ENCODE results near the gene CA4. TPM values are rescaled to one million over a fixed set of nuclear protein-coding genes. Genes with fewer than 3 reads are reported as not detected.
A peak's percentile ranks its signal among the peaks of the same experiment; 100 is the strongest.
"Not testable (repeated sequence)": the region's sequence is repeated elsewhere in the genome, so short reads cannot be mapped to it uniquely, and the experiment has no call there.

Gene CA4
- total and polyA plus RNA-seq, 2 experiments from 2014 or later, result 1.2 to 6.1 TPM

DNA sequence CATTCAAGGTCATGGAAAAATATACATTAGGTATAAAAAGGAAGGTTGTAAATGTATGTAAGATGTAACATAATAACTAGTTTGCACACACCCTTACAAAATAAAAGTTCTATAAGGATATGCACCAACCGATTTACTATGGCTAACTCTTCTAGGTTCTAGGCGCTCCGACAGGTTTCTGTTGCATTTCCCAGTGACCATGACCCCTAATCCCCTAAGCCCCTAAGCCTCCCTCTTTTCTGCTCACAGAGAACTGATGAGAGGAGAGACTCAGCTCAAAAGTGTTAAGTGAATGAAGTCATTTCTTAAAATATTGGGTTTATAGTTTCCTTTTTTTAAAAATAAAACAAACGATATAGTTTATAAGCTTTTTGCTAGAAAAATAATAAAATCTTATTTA lies 41.1 kb upstream of the CA4 start:
- Histone ChIP-seq H3K4me1 (ENCODE audit: insufficient read depth) (no peaks in the 10 kb centered on the region), H3K27ac (no peak overlapping the region), H3K27me3 (peaks cover 3% of the 10 kb centered on the region), H3K79me2 (no peaks in the 10 kb centered on the region), H4K20me1 (ENCODE audit: insufficient read depth, poor library complexity, severe bottlenecking) (no peaks in the 10 kb centered on the region), H3K4me2 (no peak overlapping the region), H2AFZ (no peak overlapping the region), H3K4me3 (no peak overlapping the region), H3K9me3 (ENCODE audit: low read depth) (no peaks in the 10 kb centered on the region), H3K36me3 (replicated peaks; ENCODE audit: insufficient read depth, low read depth) (no peaks in the 10 kb centered on the region), H3K9me2 (replicated peaks; ENCODE audit: insufficient read depth) (no peaks in the 10 kb centered on the region)
- WGBS (ENCODE audit: low lambda C conversion rate, missing lambda C conversion rate), result 72% methylated on average over 4 of the region's 4 CpGs
- TF ChIP-seq, protein P1, sequence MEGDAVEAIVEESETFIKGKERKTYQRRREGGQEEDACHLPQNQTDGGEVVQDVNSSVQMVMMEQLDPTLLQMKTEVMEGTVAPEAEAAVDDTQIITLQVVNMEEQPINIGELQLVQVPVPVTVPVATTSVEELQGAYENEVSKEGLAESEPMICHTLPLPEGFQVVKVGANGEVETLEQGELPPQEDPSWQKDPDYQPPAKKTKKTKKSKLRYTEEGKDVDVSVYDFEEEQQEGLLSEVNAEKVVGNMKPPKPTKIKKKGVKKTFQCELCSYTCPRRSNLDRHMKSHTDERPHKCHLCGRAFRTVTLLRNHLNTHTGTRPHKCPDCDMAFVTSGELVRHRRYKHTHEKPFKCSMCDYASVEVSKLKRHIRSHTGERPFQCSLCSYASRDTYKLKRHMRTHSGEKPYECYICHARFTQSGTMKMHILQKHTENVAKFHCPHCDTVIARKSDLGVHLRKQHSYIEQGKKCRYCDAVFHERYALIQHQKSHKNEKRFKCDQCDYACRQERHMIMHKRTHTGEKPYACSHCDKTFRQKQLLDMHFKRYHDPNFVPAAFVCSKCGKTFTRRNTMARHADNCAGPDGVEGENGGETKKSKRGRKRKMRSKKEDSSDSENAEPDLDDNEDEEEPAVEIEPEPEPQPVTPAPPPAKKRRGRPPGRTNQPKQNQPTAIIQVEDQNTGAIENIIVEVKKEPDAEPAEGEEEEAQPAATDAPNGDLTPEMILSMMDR (IDR thresholded peaks at IDR 0.05; ENCODE audit: poor library complexity), result no peak
- no peak for TF ChIP-seq EZH2 (IDR thresholded peaks at IDR 0.05; ENCODE audit: borderline replicate concordance)
- TF ChIP-seq EZH2phosphoT487 (IDR thresholded peaks at IDR 0.05; ENCODE audit: low read depth, severe bottlenecking, unreplicated experiment), result no peak
- DNase-seq (ENCODE audit: low spot score), result no peak

DNA sequence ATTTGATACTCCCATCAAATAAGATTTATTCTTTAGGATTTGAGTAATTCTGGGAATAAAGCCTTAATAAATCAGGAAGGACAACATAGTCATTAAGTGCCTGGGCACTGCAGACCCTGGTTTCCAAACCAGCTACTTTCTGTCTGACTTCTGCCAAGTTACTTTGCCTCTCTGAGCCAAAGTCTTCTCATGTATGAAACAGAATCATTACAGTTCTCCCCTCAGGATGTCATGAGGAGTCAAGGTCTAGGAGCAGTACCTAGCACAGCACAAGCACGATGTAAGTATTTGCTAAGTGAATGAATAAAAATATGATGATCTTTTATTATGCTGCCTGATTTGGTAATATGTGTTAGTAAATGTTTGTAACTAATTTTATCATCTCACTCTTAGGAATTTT lies 40.6 kb upstream of the CA4 start:
- no peaks in the 10 kb centered on the region for H4K20me1 ChIP-seq (ENCODE audit: insufficient read depth, poor library complexity, severe bottlenecking)
- H3K4me1 ChIP-seq (ENCODE audit: insufficient read depth), result no peaks in the 10 kb centered on the region
- no peaks in the 10 kb centered on the region for H3K79me2 ChIP-seq
- WGBS (ENCODE audit: low lambda C conversion rate, missing lambda C conversion rate), result 87% methylated on average over 1 of the region's 1 CpG
- H3K27me3 ChIP-seq, result peaks cover 3% of the 10 kb centered on the region
- H3K9me3 ChIP-seq (ENCODE audit: low read depth), result no peaks in the 10 kb centered on the region
- no peak for DNase-seq (ENCODE audit: low spot score)
- H3K4me2 ChIP-seq, result no peak overlapping the region
- no peak overlapping the region for H3K4me3 ChIP-seq
- TF ChIP-seq EZH2phosphoT487 (IDR thresholded peaks at IDR 0.05; ENCODE audit: low read depth, severe bottlenecking, unreplicated experiment) (no peak), EZH2 (IDR thresholded peaks at IDR 0.05; ENCODE audit: borderline replicate concordance) (no peak)
- TF ChIP-seq, protein P1 (IDR thresholded peaks at IDR 0.05; ENCODE audit: poor library complexity), result no peak
- no peak overlapping the region for H3K27ac ChIP-seq
- H3K36me3 ChIP-seq (replicated peaks; ENCODE audit: insufficient read depth, low read depth), result no peaks in the 10 kb centered on the region
- H3K9me2 ChIP-seq (replicated peaks; ENCODE audit: insufficient read depth), result no peaks in the 10 kb centered on the region
- no peak overlapping the region for H2AFZ ChIP-seq

- H4K20me1 ChIP-seq (ENCODE audit: insufficient read depth, poor library complexity, severe bottlenecking), result no peaks in the 10 kb centered on the region
- 48% methylated on average over 3 of the region's 3 CpGs for WGBS (ENCODE audit: low lambda C conversion rate, missing lambda C conversion rate)
- H3K27me3 ChIP-seq, result peaks cover 3% of the 10 kb centered on the region
- H3K4me2 ChIP-seq, result no peak overlapping the region
- no peak for DNase-seq (ENCODE audit: low spot score)
- H3K4me3 ChIP-seq, result no peak overlapping the region
- H3K9me3 ChIP-seq (ENCODE audit: low read depth), result no peaks in the 10 kb centered on the region
- TF ChIP-seq, protein P1 (IDR thresholded peaks at IDR 0.05; ENCODE audit: poor library complexity), result no peak
- TF ChIP-seq EZH2phosphoT487 (IDR thresholded peaks at IDR 0.05; ENCODE audit: low read depth, severe bottlenecking, unreplicated experiment) (no peak), EZH2 (IDR thresholded peaks at IDR 0.05; ENCODE audit: borderline replicate concordance) (no peak)
- H3K4me1 ChIP-seq (ENCODE audit: insufficient read depth), result no peaks in the 10 kb centered on the region
- H3K79me2 ChIP-seq, result no peaks in the 10 kb centered on the region
- H3K27ac ChIP-seq, result no peak overlapping the region
- H3K36me3 ChIP-seq (replicated peaks; ENCODE audit: insufficient read depth, low read depth), result no peaks in the 10 kb centered on the region
- H3K9me2 ChIP-seq (replicated peaks; ENCODE audit: insufficient read depth), result no peaks in the 10 kb centered on the region
- no peak overlapping the region for H2AFZ ChIP-seq
Measured at GRCh38 chr17:60110586-60110985, 39.2 kb upstream of the CA4 start.

DNA sequence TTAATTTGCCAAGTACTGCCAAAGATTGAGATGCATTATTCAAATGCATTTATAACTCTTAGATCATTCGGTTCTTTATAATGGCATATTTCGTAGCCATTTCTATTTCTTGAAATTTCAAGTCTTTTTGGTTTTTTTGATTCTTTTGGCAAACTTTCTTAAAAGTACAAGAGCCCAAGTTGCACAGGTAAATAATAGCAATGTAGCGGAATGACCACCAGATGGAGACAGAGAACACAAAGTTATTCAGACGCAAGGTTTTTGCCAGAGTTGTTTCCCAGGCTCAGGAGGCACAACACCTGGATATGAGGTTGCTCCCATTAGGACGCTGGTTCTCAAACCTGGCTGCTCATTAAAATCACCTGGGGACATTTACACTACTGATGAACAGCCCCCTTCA lies 38.1 kb upstream of the CA4 start:
- H3K27me3 ChIP-seq; H3K36me3 ChIP-seq (replicated peaks; ENCODE audit: insufficient read depth, low read depth); H3K9me2 ChIP-seq (replicated peaks; ENCODE audit: insufficient read depth); H3K79me2 ChIP-seq; H3K4me3 ChIP-seq; H3K4me1 ChIP-seq (ENCODE audit: insufficient read depth); H3K4me2 ChIP-seq; H4K20me1 ChIP-seq (ENCODE audit: insufficient read depth, poor library complexity, severe bottlenecking); H3K9me3 ChIP-seq (ENCODE audit: low read depth); H2AFZ ChIP-seq; H3K27ac ChIP-seq; DNase-seq (ENCODE audit: low spot score): not testable (repeated sequence)
- 0% methylated on average over 4 of the region's 5 CpGs for WGBS (ENCODE audit: low lambda C conversion rate, missing lambda C conversion rate)
- TF ChIP-seq, protein P1 (IDR thresholded peaks at IDR 0.05; ENCODE audit: poor library complexity), result peak; percentile 19

GRCh38 chr17:60115364-60115763 lies 34.4 kb upstream of the CA4 start:
- H3K9me3 ChIP-seq (ENCODE audit: low read depth); DNase-seq (ENCODE audit: low spot score); H3K79me2 ChIP-seq; H3K36me3 ChIP-seq (replicated peaks; ENCODE audit: insufficient read depth, low read depth); H3K27ac ChIP-seq; H3K4me2 ChIP-seq; H4K20me1 ChIP-seq (ENCODE audit: insufficient read depth, poor library complexity, severe bottlenecking); H3K4me1 ChIP-seq (ENCODE audit: insufficient read depth); H3K9me2 ChIP-seq (replicated peaks; ENCODE audit: insufficient read depth); H3K27me3 ChIP-seq; H3K4me3 ChIP-seq; H2AFZ ChIP-seq: not testable (repeated sequence)
- no CpG with 5 or more reads among the region's 5 CpGs for WGBS (ENCODE audit: low lambda C conversion rate, missing lambda C conversion rate)

DNA sequence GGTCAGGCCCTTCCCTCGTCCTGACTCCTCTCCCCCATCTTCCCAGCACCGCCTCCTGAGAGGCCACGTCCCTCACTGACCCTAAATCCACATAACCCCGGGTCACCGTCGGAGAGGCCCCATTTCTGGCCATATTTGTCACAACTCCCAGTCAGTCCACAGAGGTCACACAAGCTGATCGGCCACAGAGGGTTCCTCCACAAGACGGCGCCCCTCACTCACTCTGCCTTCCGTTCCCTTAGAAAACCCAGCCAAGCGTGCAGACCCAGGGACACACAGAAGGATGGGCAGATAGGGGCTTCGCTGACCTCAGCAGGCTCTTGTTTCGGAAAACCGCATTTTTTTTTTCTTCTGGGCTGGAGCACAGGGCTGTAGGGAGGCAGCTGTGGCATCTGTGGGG lies 33.6 kb upstream of the CA4 start:
- H3K27ac ChIP-seq; H3K36me3 ChIP-seq (replicated peaks; ENCODE audit: insufficient read depth, low read depth); H3K9me2 ChIP-seq (replicated peaks; ENCODE audit: insufficient read depth); DNase-seq (ENCODE audit: low spot score); H3K79me2 ChIP-seq; H2AFZ ChIP-seq; H3K4me3 ChIP-seq; H3K4me1 ChIP-seq (ENCODE audit: insufficient read depth); H3K9me3 ChIP-seq (ENCODE audit: low read depth); H3K4me2 ChIP-seq; H3K27me3 ChIP-seq; H4K20me1 ChIP-seq (ENCODE audit: insufficient read depth, poor library complexity, severe bottlenecking): not testable (repeated sequence)
- WGBS (ENCODE audit: low lambda C conversion rate, missing lambda C conversion rate), result no CpG with 5 or more reads among the region's 14 CpGs

Data from hepatocyte (in vitro differentiated cells).